ENCODE results near the gene ZFYVE27.

Gene ZFYVE27

GRCh38 chr10:97761331-97761865 is 24.5 kb downstream of the ZFYVE27 start:
- no peaks in the 10 kb centered on the region for H3K9me3 ChIP-seq (ENCODE audit: insufficient read depth, low read length, severe bottlenecking)
- no peak overlapping the region for H3K4me3 ChIP-seq (ENCODE audit: low read depth in 1 of 2, low read length in 2 of 2)
- H3K9ac ChIP-seq (ENCODE audit: low read depth, low read length), result no peak overlapping the region
- no peak for TF ChIP-seq CTCF (IDR thresholded peaks at IDR 0.05; ENCODE audit: borderline replicate concordance, extremely low read depth, low read length, poor library complexity, severe bottlenecking)
- no peak for TF ChIP-seq EZH2 (IDR thresholded peaks at IDR 0.05; ENCODE audit: borderline replicate concordance, low read depth, low read length, severe bottlenecking)
- no peak overlapping the region for H3K4me2 ChIP-seq (ENCODE audit: insufficient read depth, low read length)
- ATAC-seq (ENCODE audit: insufficient read depth, low read depth), result no peak
- no peak for DNase-seq
- H2AFZ ChIP-seq (ENCODE audit: low read depth, low read length), result no peak overlapping the region
- H3K4me1 ChIP-seq (ENCODE audit: insufficient read depth, low read length), result no peaks in the 10 kb centered on the region
- no peaks in the 10 kb centered on the region for H3K79me2 ChIP-seq (ENCODE audit: insufficient read depth, low read length)
- H3K27me3 ChIP-seq (ENCODE audit: insufficient read depth, low read length, poor library complexity), result no peaks in the 10 kb centered on the region
- no peak overlapping the region for H3K27ac ChIP-seq (ENCODE audit: low read length)
- peaks cover 41% of the 10 kb centered on the region for H3K36me3 ChIP-seq (ENCODE audit: insufficient read depth, low read length)
- H4K20me1 ChIP-seq (ENCODE audit: insufficient read depth, low read length), result peaks cover 9% of the 10 kb centered on the region; the same call in 1 of the 2 replicates

GRCh38 chr10:97762056-97762455 is 25.1 kb downstream of the ZFYVE27 start:
- Histone ChIP-seq H3K36me3 (ENCODE audit: insufficient read depth, low read length) (peaks cover 34% of the 10 kb centered on the region), H3K4me3 (ENCODE audit: low read depth in 1 of 2, low read length in 2 of 2) (no peak overlapping the region), H3K9me3 (ENCODE audit: insufficient read depth, low read length, severe bottlenecking) (no peaks in the 10 kb centered on the region), H3K27ac (ENCODE audit: low read length) (no peak overlapping the region), H3K79me2 (ENCODE audit: insufficient read depth, low read length) (no peaks in the 10 kb centered on the region), H3K4me2 (ENCODE audit: insufficient read depth, low read length) (no peak overlapping the region), H4K20me1 (ENCODE audit: insufficient read depth, low read length) (peaks cover 6% of the 10 kb centered on the region; the same call in 1 of the 2 replicates), H3K27me3 (ENCODE audit: insufficient read depth, low read length, poor library complexity) (no peaks in the 10 kb centered on the region), H3K4me1 (ENCODE audit: insufficient read depth, low read length) (no peaks in the 10 kb centered on the region), H2AFZ (ENCODE audit: low read depth, low read length) (no peak overlapping the region), H3K9ac (ENCODE audit: low read depth, low read length) (no peak overlapping the region)
- DNase-seq, result no peak
- ATAC-seq (ENCODE audit: insufficient read depth, low read depth), result no peak
- TF ChIP-seq EZH2 (IDR thresholded peaks at IDR 0.05; ENCODE audit: borderline replicate concordance, low read depth, low read length, severe bottlenecking) (no peak), CTCF (IDR thresholded peaks at IDR 0.05; ENCODE audit: borderline replicate concordance, extremely low read depth, low read length, poor library complexity, severe bottlenecking) (no peak)

- Histone ChIP-seq H3K4me2 (ENCODE audit: insufficient read depth, low read length) (no peak overlapping the region), H4K20me1 (ENCODE audit: insufficient read depth, low read length) (peaks cover 6% of the 10 kb centered on the region; the same call in 1 of the 2 replicates), H3K27ac (ENCODE audit: low read length) (no peak overlapping the region), H3K9me3 (ENCODE audit: insufficient read depth, low read length, severe bottlenecking) (no peaks in the 10 kb centered on the region), H3K4me1 (ENCODE audit: insufficient read depth, low read length) (no peaks in the 10 kb centered on the region), H3K4me3 (ENCODE audit: low read depth in 1 of 2, low read length in 2 of 2) (no peak overlapping the region), H3K27me3 (ENCODE audit: insufficient read depth, low read length, poor library complexity) (no peaks in the 10 kb centered on the region), H3K9ac (ENCODE audit: low read depth, low read length) (no peak overlapping the region), H3K36me3 (ENCODE audit: insufficient read depth, low read length) (peaks cover 26% of the 10 kb centered on the region), H3K79me2 (ENCODE audit: insufficient read depth, low read length) (no peaks in the 10 kb centered on the region), H2AFZ (ENCODE audit: low read depth, low read length) (no peak overlapping the region)
- ATAC-seq (ENCODE audit: insufficient read depth, low read depth) (no peak), DNase-seq (no peak)
- TF ChIP-seq CTCF (IDR thresholded peaks at IDR 0.05; ENCODE audit: borderline replicate concordance, extremely low read depth, low read length, poor library complexity, severe bottlenecking) (no peak), EZH2 (IDR thresholded peaks at IDR 0.05; ENCODE audit: borderline replicate concordance, low read depth, low read length, severe bottlenecking) (no peak)
Measured at GRCh38 chr10:97762816-97763215, 25.9 kb downstream of the ZFYVE27 start.
